HG03064 (cell line): ENCODE data around the gene ZMIZ1.

Source experiments
- ATAC-seq: cut with Tn5 transposase; IDR thresholded peaks from one replicate; pipeline ENCODE4 v1.9.1; 2021; ENCODE audit warnings: low read depth; ENCODE audit not compliant: unreplicated experiment

The ZMIZ1 gene

GRCh38 chr10:79310911-79311573 lies 242.3 kb downstream of the ZMIZ1 start:
- ATAC-seq = no peak

GRCh38 chr10:79311581-79312407 lies 243.0 kb downstream of the ZMIZ1 start:
- ATAC-seq = no peak

- ATAC-seq = no peak
Observed at GRCh38 chr10:79312601-79313187, 243.9 kb downstream of the ZMIZ1 start.

- no peak for ATAC-seq
Observed at GRCh38 chr10:79313320-79313719, 244.6 kb downstream of the ZMIZ1 start.

- no peak for ATAC-seq
Observed at GRCh38 chr10:79313911-79314439, 245.2 kb downstream of the ZMIZ1 start.

- ATAC-seq = no peak
Observed at GRCh38 chr10:79314761-79315601, 246.2 kb downstream of the ZMIZ1 start.

- no peak for ATAC-seq
Observed at GRCh38 chr10:79315602-79315920, 246.8 kb downstream of the ZMIZ1 start.

GRCh38 chr10:79316671-79317431 lies 248.1 kb downstream of the ZMIZ1 start:
- ATAC-seq = peak; percentile 64

GRCh38 chr10:79318369-79318768 lies 249.6 kb downstream of the ZMIZ1 start:
- ATAC-seq = no peak

GRCh38 chr10:79319115-79319771 lies 250.5 kb downstream of the ZMIZ1 start:
- no peak for ATAC-seq

GRCh38 chr10:79320316-79320715 lies 251.6 kb downstream of the ZMIZ1 start:
- ATAC-seq = no peak

- no peak for ATAC-seq
Observed at GRCh38 chr10:79320820-79321493, 252.2 kb downstream of the ZMIZ1 start.

- no peak for ATAC-seq
Observed at GRCh38 chr10:79321494-79321882, 252.7 kb downstream of the ZMIZ1 start.

GRCh38 chr10:79321951-79322350 lies 253.2 kb downstream of the ZMIZ1 start:
- no peak for ATAC-seq

- no peak for ATAC-seq
Observed at GRCh38 chr10:79322616-79323543, 254.1 kb downstream of the ZMIZ1 start.

- no peak for ATAC-seq
Observed at GRCh38 chr10:79323602-79324001, 254.8 kb downstream of the ZMIZ1 start.

GRCh38 chr10:79324032-79324695 lies 255.4 kb downstream of the ZMIZ1 start:
- ATAC-seq = no peak
